ENCODE data around the gene ALKAL2. TPM values are rescaled to one million over a fixed set of nuclear protein-coding genes. Genes with fewer than 3 reads are reported as not detected.

ALKAL2 gene
- total and polyA plus RNA-seq, 2 donors (not counting 3 experiments of a cell fraction or from before 2014, with no cell fraction given) = not detected

- dilution Hi-C loops (cut with MboI; ENCODE audit: extremely low pct_ligation_motif_present, low sequenced_read_pairs) = no loop called here
- no peak overlapping the region for H3K27ac ChIP-seq (ENCODE audit: insufficient read depth, low read depth, low read length)
- no TSS peak for BruUV-seq (replicated peaks)
- intact Hi-C loops (cut with micrococcal nuclease) = no loop called here
- no peaks in the 10 kb centered on the region for H3K9me1 ChIP-seq (replicated peaks; ENCODE audit: control insufficient read depth, extremely low read depth, insufficient read depth, low read length)
- peak overlapping the region; percentile 6 for H3K4me2 ChIP-seq (ENCODE audit: insufficient read depth, low read length)
- peaks cover 3% of the 10 kb centered on the region for H3K4me1 ChIP-seq (ENCODE audit: control insufficient read depth, extremely low read depth, insufficient read depth, low read length)
- FAIRE-seq (no peak), DNase-seq (ENCODE audit: low read depth, low spot score) (peak; percentile 16)
- H4K20me1 ChIP-seq (replicated peaks; ENCODE audit: control insufficient read depth, extremely low read depth, insufficient read depth, low read length) = no peaks in the 10 kb centered on the region
- no peaks in the 10 kb centered on the region for H3K9me3 ChIP-seq (replicated peaks; ENCODE audit: control insufficient read depth, insufficient read depth, low read length)
- H3K27me3 ChIP-seq (ENCODE audit: control insufficient read depth in 2 of 2, insufficient read depth in 2 of 2, low read length in 2 of 2) = peaks cover 13 to 37% of the 10 kb centered on the region in 2 experiments
- ChIA-PET CTCF (interaction anchor here (1.2 kb wide), 1 partner anchor 380 kb away, joined by 3 read pairs; no protein-coding TSS in a partner anchor), POLR2A (no interaction called here)
- H3K9ac ChIP-seq (replicated peaks; ENCODE audit: extremely low read depth, insufficient read depth, low read length) = no peak overlapping the region
- peaks cover 0 to under 1% of the 10 kb centered on the region in 2 experiments for H3K36me3 ChIP-seq (ENCODE audit: control insufficient read depth in 2 of 2, extremely low read depth in 1 of 2, insufficient read depth in 2 of 2, low read length in 2 of 2)
- no peak overlapping the region for H3K4me3 ChIP-seq (replicated peaks in 1 of 3; ENCODE audit: insufficient read depth in 1 of 3, low read depth in 1 of 3, low read length in 3 of 3)
- no peak overlapping the region for H2AFZ ChIP-seq (ENCODE audit: low read depth, low read length)
- TF ChIP-seq JUN (IDR thresholded peaks at IDR 0.05; ENCODE audit: borderline replicate concordance, insufficient read depth, insufficient read length, low read depth) (no peak), EZH2 (IDR thresholded peaks at IDR 0.05; ENCODE audit: borderline replicate concordance, low read depth, low read length, severe bottlenecking) (peak; percentile 67)
- no peaks in the 10 kb centered on the region for H3K79me2 ChIP-seq (ENCODE audit: control insufficient read depth, insufficient read depth, low read length)
Observed at GRCh38 chr2:286774-287392, 1.0 kb downstream of the ALKAL2 start.

DNA sequence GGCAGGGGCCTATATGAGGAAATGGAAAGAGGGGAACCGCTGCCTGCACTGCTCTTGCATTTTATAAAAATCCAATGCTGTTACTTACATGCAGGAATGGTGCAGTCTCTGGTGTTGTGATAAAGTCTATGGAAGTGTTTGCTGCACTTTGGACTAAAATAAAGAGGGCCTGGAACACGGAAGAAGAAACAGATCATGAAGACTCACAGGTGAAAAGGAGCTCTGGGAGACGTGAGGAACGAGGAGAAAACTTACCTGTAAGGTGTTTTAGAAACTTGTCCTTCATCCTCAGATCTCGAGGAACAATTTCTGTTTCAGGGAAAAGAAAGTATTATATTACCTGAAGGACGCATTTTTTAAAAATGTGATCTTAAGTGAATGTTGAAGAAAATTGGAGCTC, 1.9 kb downstream of the ALKAL2 start:
- no peak overlapping the region for H3K4me2 ChIP-seq (ENCODE audit: insufficient read depth, low read length)
- CTCF ChIA-PET = interaction anchor here (1.2 kb wide), 1 partner anchor 381 kb away, joined by 3 read pairs; no protein-coding TSS in a partner anchor

More for the DNA sequence above, 1.9 kb downstream of the ALKAL2 start:
- TF ChIP-seq MAX (IDR thresholded peaks at IDR 0.05; ENCODE audit: insufficient read depth, insufficient read length) (no peak), POLR2A (IDR thresholded peaks at IDR 0.05; ENCODE audit: low read depth, low read length) (no peak), MYC (IDR thresholded peaks at IDR 0.05; ENCODE audit: low read depth, low read length) (no peak), CTCF (IDR thresholded peaks at IDR 0.05; ENCODE audit: extremely low read depth in 1 of 2, insufficient read depth in 1 of 2, low read depth in 1 of 2, low read length in 2 of 2) (no peak), JUN (IDR thresholded peaks at IDR 0.05; ENCODE audit: borderline replicate concordance, insufficient read depth, insufficient read length, low read depth) (no peak), EZH2 (IDR thresholded peaks at IDR 0.05; ENCODE audit: borderline replicate concordance, low read depth, low read length, severe bottlenecking) (no peak), GATA2 (IDR thresholded peaks at IDR 0.05; ENCODE audit: insufficient read depth, insufficient read length, low read depth, low read length) (no peak), FOS (IDR thresholded peaks at IDR 0.05; ENCODE audit: borderline replicate concordance, insufficient read depth, low read length) (no peak), POLR2AphosphoS5 (IDR thresholded peaks at IDR 0.05; ENCODE audit: insufficient read depth, low read depth, low read length) (no peak)
- no peak overlapping the region for H3K4me3 ChIP-seq (replicated peaks in 1 of 3; ENCODE audit: insufficient read depth in 1 of 3, low read depth in 1 of 3, low read length in 3 of 3)
- peaks cover 3% of the 10 kb centered on the region for H3K4me1 ChIP-seq (ENCODE audit: control insufficient read depth, extremely low read depth, insufficient read depth, low read length)
- no TSS peak for BruUV-seq (replicated peaks)
- no peaks in the 10 kb centered on the region for H3K79me2 ChIP-seq (ENCODE audit: control insufficient read depth, insufficient read depth, low read length)
- POLR2A ChIA-PET = no interaction called here
- no peak overlapping the region for H2AFZ ChIP-seq (ENCODE audit: low read depth, low read length)
- no peak overlapping the region for H3K27ac ChIP-seq (ENCODE audit: insufficient read depth, low read depth, low read length)
- H3K27me3 ChIP-seq (ENCODE audit: control insufficient read depth in 2 of 2, insufficient read depth in 2 of 2, low read length in 2 of 2) = peaks cover 13 to 37% of the 10 kb centered on the region in 2 experiments
- FAIRE-seq (no peak), DNase-seq (ENCODE audit: low read depth, low spot score) (no peak)
- H3K9me1 ChIP-seq (replicated peaks; ENCODE audit: control insufficient read depth, extremely low read depth, insufficient read depth, low read length) = no peaks in the 10 kb centered on the region
- no peaks in the 10 kb centered on the region for H3K9me3 ChIP-seq (replicated peaks; ENCODE audit: control insufficient read depth, insufficient read depth, low read length)
- H4K20me1 ChIP-seq (replicated peaks; ENCODE audit: control insufficient read depth, extremely low read depth, insufficient read depth, low read length) = no peaks in the 10 kb centered on the region
- intact Hi-C loops (cut with micrococcal nuclease) = no loop called here
- dilution Hi-C loops (cut with MboI; ENCODE audit: extremely low pct_ligation_motif_present, low sequenced_read_pairs) = no loop called here
- H3K9ac ChIP-seq (replicated peaks; ENCODE audit: extremely low read depth, insufficient read depth, low read length) = no peak overlapping the region
- peaks cover 3% of the 10 kb centered on the region in 2 experiments for H3K36me3 ChIP-seq (ENCODE audit: control insufficient read depth in 2 of 2, extremely low read depth in 1 of 2, insufficient read depth in 2 of 2, low read length in 2 of 2)
